ENCODE measurements around the gene IVD.

IVD gene

DNA sequence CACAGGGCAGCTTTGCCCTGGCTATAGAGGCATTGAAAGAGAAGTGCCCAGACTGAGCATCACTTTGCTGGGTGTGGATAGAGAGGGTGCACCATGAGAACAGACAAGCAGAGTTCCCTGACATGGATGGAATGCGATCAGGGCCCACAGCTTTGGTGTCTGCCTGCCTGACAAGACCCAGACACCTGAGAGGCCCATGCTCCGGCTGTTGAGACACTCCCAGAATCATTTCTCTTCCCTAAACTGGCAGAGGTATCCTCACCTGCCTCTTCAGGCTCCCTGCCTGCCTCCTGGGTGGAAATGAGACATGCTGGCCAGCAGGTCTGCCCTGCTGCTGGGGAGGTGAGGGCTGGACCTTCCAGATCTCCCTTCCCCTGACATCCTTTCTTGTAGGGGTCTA, 54.8 kb downstream of the IVD start:
- no peak for DNase-seq

DNA sequence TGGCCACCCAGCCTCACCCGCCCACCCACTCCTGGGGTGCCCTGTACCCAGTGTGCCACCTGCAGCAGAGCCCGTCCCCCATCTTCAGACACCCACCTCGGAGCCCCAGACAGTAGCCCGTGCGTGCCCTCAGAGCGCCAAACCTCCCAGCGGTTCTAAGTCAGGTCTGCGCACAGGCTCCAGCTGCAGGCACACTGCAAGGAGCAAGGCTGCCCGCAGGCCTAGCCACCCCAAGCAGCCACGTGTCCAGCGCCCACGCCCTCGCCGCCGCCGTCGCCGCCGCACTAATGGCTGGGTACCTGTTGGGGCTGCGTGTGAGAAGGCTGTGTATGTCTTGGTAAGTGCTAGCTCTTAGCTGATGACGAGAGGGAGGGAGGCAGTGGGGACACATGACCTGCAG, 56.4 kb downstream of the IVD start:
- no peak for DNase-seq

DNA sequence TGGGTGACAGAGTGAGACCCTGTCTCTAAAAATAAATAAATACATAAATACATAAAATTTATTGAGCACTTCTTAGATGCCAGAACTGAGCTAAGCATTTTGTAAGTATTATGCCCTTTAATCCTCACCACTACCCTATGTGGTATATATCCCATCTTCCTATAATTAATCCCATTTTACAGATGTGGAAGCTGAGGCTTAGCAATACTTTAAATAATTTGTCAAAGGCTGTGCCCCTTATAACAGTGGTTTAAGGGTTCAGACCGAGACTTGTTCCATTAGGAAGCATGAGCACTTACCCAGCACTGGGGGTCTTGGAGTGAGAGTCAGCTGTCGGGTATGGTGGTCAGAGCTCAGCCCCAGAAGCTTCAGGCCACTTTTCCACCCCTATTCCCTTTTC, 57.7 kb downstream of the IVD start:
- no peak for DNase-seq

DNA sequence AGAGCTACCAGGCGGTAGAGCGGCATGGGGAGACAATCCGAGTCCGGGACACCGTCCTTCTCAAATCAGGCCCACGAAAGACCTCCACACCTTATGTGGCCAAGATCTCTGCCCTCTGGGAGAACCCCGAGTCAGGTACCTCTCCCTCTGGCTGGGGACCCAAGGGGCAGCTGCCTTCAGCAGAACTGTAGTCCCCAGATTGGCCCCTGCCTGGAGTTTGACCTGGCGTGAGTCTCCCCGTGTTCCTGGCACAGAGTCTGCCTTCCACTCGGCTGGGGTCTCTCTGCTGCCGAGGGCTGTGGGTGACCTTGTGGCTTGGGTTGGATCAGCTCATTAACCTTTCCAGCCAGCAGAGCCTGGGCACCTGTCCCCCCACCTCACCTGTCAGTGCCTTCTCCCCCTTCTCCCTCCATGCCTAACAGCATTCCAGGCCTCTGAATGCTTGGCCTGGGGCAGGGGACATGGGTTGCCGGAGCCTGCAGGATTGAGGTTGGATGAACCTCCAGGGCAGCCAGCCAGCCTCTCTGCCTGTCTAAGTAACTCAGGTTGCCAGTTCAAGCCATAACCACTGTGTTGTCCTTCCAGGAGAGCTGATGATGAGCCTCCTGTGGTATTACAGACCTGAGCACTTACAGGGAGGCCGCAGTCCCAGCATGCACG, 58.4 kb downstream of the IVD start:
- no peak for DNase-seq

DNA sequence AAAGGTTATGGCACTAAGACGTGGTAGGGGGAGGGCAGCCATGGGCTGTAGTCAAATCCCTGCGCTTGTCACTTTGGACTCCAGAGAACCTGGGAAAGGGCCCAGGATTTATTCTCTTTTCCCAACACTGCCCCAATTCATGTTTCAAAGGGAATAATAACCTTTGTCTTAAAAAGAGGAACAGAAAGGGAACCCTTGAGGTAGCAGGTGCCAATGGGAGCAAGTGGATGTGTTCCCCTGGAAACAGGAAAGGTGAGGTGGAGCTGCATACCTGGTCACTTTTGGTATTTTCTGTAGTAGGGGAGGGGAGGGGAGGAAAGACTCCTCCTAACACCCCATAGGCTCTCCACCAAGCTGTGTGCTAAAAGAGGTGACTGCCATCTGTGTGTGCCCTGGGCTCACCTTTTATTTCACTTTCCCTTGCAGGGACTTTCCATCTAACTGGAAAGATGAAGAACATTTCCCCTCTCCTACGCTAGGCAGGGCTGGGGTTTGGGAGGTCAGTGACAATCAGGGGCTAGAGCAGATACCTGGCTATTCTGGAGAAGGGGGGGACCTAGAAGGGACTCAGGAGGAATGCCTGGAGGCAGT, 59.1 kb downstream of the IVD start:
- DNase-seq: no peak

DNA sequence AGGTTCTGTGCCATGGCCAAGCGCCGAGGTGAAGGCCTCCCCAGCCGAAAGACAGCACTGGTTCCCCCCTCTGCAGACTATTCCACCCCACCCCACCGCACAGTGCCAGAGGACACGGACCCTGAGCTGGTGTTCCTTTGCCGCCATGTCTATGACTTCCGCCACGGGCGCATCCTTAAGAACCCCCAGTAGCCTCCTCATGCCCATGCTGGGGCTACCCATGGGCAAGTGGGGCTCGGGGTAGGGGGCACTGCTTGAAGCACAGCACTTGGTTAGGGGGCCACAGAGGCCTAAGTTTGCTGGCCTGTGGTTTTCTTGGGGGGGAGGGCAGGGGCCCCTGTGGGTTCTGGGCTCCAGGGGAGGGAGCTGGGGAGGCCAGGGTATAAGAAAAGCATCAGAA, 60.3 kb downstream of the IVD start:
- no peak for DNase-seq

DNA sequence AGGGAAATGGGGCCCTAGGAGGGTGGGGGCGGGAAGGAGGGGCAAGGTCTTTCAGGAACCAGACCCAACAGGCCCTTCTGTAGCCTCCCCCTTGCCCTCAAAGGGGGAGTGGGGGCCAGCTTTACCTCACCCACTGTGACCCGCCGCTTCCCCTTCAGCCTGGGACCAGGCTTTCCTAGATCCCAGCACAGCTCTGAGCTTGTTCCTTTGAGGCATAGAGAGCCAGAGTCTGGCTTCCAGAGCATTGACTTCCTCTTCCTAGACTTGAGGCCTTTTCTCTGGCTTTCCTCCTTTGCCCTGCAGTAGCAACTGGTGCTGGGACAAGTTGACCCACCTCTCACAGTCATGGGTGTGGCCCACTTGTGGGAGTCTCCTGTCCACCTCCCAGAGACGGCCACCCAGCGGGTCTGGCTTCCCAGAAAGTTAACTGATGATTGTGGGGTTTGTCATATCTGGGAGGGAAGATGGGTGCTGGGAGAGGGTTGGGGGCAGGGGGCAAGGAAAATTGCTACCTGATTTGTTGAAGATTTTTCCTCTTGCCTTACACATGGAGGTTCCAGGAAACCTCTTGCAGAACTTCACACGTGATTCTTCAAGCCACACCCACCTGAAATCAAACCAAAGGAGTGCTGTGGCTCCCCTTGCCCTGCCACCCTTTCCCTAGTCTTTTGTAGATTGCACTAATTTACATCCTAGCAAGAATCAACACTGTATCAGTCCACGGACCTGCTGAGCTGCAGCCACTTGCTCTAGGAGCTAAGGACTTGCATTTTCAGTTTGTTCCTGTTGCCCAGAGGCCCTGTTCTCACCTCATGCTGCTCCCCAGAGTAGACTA, 61.0 kb downstream of the IVD start:
- DNase-seq: no peak

DNA sequence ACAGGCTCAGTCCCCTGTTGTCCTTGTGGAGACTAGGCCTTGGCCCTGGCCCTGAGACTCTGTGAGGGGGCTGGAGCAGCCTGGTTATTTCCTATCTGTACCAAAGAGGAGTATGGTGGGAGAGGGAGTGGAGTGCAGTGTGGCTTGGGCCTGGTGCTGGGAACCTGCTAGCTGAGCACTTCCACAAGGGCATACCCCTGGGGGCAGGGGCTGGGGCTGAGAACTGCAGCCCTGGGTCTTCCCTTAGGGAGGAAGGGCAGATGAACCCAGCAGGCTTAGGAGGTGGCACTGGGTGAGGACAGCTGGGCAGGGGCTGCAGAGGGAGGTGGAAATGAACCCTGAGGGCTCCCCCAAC, 61.6 kb downstream of the IVD start:
- no peak for DNase-seq

DNA sequence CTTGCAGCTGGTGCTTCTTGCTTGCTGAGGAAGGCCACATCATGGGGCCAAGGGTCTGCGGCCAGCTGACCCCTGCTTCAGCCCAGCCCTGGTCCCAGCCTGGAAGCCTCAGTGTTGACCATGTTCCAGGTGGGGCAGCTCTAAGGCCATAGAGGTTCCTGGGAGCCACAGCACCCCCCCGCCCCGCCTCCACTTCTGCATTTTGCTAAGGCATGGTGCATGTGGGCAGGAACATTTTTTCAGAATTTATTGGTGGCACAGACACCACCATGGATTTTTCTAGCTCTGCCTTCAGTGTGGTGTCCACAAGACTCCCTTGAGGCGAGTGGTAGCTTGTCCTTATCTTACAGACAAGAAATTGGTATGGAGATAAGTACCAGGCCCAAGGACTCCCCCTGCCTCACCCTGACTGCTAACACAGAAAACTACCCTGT, 63.3 kb downstream of the IVD start:
- DNase-seq: no peak

DNA sequence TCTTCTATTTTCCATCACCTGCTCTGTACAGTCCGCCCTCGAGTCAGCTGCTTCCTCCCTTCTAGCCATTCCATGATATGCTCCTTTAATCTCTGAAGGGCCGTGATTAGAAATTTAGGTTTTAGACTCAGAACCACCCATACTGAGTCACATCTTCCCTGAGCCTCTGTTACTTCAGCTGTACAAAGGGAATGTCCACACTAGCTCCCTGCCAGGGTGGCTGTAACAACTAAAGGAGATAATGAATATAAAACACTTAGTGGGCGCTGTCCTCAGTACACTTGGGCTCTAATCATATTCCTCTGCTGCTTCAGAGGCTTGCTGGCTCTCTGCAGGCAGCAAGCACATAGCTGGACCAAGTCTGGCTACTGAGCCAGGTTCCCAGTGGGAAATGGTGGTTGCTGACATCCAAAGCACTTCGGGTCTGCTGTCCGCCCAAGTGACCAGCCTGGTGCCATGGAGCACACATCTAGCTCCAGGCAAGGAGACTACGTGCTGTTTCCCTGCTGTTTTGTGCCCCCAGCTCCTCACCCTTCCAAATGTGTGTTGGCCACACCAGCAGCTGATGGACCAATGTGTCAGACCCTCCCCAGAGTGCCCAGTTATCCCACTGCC, 64.3 kb downstream of the IVD start:
- DNase-seq: no peak

DNA sequence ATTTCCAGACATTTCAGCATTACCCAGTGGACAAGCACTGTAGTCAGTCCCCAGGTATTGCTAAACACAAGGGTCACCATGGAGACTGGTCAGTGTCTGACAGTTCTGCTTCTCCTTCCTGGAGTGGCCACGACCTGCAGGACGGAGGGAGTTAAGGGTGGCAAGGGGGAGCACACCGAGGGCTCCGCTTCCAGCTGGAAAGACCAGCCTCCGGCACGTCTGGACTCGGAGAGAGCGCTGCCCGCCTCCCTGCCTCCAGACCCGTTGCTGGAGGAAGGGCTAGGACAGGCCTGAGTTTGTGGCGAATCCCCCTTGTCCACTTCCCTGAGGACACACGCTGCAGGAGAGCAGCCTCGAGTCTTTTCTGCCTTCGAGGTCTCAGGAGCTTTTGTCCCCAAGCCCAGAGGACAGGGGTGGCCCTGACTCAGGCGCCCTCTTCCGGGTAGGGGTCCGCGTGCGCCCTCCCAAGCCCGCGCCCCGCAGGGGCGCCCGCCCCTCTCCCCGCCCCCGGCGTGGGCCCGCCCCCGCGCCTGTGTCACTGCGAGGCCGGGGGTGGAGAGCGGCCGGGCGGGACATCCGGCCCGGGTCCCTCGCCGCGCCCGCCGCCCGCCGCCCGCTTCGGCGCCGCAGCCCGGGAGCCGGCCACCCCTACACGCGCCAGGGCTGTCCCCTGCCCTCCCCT, 65.0 kb downstream of the IVD start, which contains the start of gene CHST14:
CHST14 (plus strand) TSS at position 562 of the 682 bp plus-strand sequence. CDS start 230 bp downstream, outside the sequence.
- DNase-seq: peak; percentile 70

All from activated CD4-positive, alpha-beta T cell treated with anti-CD3 and anti-CD28 coated beads, Interleukin-10, Interleukin-2, amounts not matched to agents 100 ng/mL and 50 ng/mL, durations not matched to agents 16 hours and 8 hours (primary cell).